ENCODE data around the gene HCFC1R1.

HCFC1R1 gene

DNA sequence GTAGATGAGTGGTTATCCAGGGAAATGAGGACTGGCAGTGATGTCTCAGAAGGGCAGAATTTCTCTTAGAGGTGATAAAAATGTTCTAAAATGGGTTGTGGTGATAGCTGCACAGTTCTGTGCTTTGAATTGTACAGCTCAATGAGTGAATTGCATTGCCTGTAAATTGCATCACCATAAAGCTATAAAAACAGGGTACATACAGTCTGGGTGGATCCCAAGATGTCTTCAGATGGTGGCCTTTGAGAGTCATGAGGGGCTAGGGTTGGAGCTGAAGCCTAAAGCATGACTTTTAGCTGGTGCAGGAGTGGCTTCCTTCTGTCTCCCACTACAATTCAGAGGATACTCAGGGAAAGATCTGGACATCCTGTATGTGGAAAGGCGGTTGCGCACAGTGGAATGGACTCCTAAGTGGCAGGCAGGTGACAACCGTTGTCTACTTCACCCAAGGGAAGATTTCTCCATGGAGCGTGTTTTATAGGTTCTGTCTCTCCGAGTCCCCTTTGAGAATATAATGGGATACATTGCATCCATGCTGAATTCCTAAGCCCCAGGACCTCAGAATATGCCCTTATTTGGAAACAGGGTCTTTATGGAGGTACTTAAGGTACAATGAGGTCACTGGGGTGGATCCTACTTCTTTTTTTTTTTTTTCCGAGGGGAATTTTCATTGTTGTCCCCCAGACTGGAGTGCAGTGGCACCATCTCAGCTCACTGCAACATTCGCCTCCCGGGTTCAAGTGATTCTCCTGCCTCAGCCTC is 40.1 kb upstream of the HCFC1R1 start:
- peaks cover 46% of the 10 kb centered on the region for H3K79me2 ChIP-seq (ENCODE audit: insufficient read depth, low read length)
- H2AFZ ChIP-seq (ENCODE audit: low read depth, low read length) = no peak overlapping the region
- H3K9me3 ChIP-seq (ENCODE audit: insufficient read depth, low read length, severe bottlenecking) = no peaks in the 10 kb centered on the region
- peaks cover 57% of the 10 kb centered on the region for H3K4me1 ChIP-seq (ENCODE audit: insufficient read depth, low read length)
- no peak for ATAC-seq (ENCODE audit: insufficient read depth, low read depth)
- H3K4me2 ChIP-seq (ENCODE audit: insufficient read depth, low read length) = no peak overlapping the region
- H3K9ac ChIP-seq (ENCODE audit: low read depth, low read length) = no peak overlapping the region
- peaks cover 35% of the 10 kb centered on the region for H3K36me3 ChIP-seq (ENCODE audit: insufficient read depth, low read length)
- no peak overlapping the region; the same call in 1 of the 2 replicates for H3K27ac ChIP-seq (ENCODE audit: low read length)
- no peak for DNase-seq
- TF ChIP-seq, protein P1, sequence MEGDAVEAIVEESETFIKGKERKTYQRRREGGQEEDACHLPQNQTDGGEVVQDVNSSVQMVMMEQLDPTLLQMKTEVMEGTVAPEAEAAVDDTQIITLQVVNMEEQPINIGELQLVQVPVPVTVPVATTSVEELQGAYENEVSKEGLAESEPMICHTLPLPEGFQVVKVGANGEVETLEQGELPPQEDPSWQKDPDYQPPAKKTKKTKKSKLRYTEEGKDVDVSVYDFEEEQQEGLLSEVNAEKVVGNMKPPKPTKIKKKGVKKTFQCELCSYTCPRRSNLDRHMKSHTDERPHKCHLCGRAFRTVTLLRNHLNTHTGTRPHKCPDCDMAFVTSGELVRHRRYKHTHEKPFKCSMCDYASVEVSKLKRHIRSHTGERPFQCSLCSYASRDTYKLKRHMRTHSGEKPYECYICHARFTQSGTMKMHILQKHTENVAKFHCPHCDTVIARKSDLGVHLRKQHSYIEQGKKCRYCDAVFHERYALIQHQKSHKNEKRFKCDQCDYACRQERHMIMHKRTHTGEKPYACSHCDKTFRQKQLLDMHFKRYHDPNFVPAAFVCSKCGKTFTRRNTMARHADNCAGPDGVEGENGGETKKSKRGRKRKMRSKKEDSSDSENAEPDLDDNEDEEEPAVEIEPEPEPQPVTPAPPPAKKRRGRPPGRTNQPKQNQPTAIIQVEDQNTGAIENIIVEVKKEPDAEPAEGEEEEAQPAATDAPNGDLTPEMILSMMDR (IDR thresholded peaks at IDR 0.05; ENCODE audit: borderline replicate concordance, extremely low read depth, low read length, poor library complexity, severe bottlenecking) = no peak
- TF ChIP-seq EZH2 (IDR thresholded peaks at IDR 0.05; ENCODE audit: borderline replicate concordance, low read depth, low read length, severe bottlenecking) = no peak
- H3K27me3 ChIP-seq (ENCODE audit: insufficient read depth, low read length, poor library complexity) = no peaks in the 10 kb centered on the region
- peaks cover 5% of the 10 kb centered on the region; the same call in 1 of the 2 replicates for H4K20me1 ChIP-seq (ENCODE audit: insufficient read depth, low read length)
- no peak overlapping the region for H3K4me3 ChIP-seq (ENCODE audit: low read depth in 1 of 2, low read length in 2 of 2)

DNA sequence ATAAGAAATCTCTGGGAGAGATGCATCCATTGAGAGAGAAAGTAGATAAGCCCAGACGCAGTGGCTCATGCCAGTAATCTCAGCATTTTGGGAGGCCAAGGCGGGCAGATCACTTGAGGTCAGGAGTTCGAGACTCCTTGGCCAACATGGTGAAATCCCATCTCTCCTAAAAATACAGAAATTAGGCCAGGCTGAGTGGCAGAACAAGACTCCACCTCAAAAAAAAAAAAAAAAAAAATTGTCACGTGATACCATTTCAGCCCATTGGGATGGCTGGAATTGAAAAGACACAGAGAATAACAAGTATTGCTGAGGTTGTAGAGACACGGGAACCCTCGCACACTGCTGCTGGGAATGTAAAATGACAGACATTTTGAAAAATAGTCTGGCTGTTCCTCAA is 38.8 kb upstream of the HCFC1R1 start:
- Histone ChIP-seq H3K36me3 (ENCODE audit: insufficient read depth, low read length) (peaks cover 28% of the 10 kb centered on the region), H3K9me3 (ENCODE audit: insufficient read depth, low read length, severe bottlenecking) (no peaks in the 10 kb centered on the region), H3K79me2 (ENCODE audit: insufficient read depth, low read length) (peaks cover 47% of the 10 kb centered on the region), H4K20me1 (ENCODE audit: insufficient read depth, low read length) (peaks cover 7% of the 10 kb centered on the region; the same call in 1 of the 2 replicates), H3K4me3 (ENCODE audit: low read depth in 1 of 2, low read length in 2 of 2) (no peak overlapping the region), H3K9ac (ENCODE audit: low read depth, low read length) (no peak overlapping the region), H3K27me3 (ENCODE audit: insufficient read depth, low read length, poor library complexity) (no peaks in the 10 kb centered on the region), H3K4me2 (ENCODE audit: insufficient read depth, low read length) (no peak overlapping the region), H2AFZ (ENCODE audit: low read depth, low read length) (no peak overlapping the region), H3K27ac (ENCODE audit: low read length) (no peak overlapping the region), H3K4me1 (ENCODE audit: insufficient read depth, low read length) (peaks cover 55% of the 10 kb centered on the region)
- DNase-seq (no peak), ATAC-seq (ENCODE audit: insufficient read depth, low read depth) (no peak)
- TF ChIP-seq EZH2 (IDR thresholded peaks at IDR 0.05; ENCODE audit: borderline replicate concordance, low read depth, low read length, severe bottlenecking) = no peak

DNA sequence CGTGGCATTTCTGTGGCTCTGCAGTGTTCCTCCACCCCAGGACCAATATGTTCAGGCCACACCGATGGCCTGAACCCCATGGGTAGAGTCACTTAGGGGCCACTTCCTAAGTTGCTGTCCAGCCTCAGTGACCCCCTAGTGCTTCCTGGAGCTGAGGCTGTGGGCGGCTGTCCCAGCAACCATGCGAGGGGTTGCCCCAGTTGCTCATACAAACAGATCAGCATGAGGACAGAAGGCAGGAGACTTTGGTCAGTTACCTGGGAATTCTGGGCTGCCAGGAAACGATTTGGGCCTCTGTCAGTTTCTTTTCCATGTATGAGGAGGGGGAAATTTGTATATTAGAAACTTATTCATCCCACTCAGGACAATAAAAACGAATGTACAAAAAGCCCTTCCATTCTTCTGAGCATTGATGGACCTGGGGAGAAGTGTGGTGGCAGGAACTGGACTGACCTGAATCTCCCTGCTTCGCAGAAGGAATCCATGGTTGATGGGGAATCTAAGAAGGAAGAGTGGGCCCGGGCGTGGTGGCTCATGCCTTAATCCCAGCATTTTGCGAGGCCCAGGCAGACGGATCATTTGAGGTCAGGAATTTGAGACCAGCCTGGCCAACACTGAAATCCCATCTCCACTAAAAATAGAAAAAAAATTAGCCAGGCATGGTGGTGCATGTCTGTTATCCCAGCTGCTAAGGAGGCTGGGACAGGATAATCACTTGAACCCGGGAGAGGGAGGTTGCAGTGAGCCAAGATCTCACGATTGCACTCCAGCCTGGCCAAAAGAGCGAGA is 36.8 kb upstream of the HCFC1R1 start:
- Histone ChIP-seq H4K20me1 (ENCODE audit: insufficient read depth, low read length) (peaks cover 12% of the 10 kb centered on the region; the same call in 1 of the 2 replicates), H3K4me1 (ENCODE audit: insufficient read depth, low read length) (peaks cover 44% of the 10 kb centered on the region), H3K4me2 (ENCODE audit: insufficient read depth, low read length) (peak overlapping the region; percentile 83; the same call in 1 of the 2 replicates), H3K9ac (ENCODE audit: low read depth, low read length) (peak overlapping the region; percentile 83), H3K79me2 (ENCODE audit: insufficient read depth, low read length) (peaks cover 34% of the 10 kb centered on the region), H3K4me3 (ENCODE audit: low read depth in 1 of 2, low read length in 2 of 2) (no peak overlapping the region; a peak in 1 of 4 replicates), H3K36me3 (ENCODE audit: insufficient read depth, low read length) (peaks cover 18% of the 10 kb centered on the region; the same call in 1 of the 2 replicates), H2AFZ (ENCODE audit: low read depth, low read length) (no peak overlapping the region), H3K9me3 (ENCODE audit: insufficient read depth, low read length, severe bottlenecking) (no peaks in the 10 kb centered on the region), H3K27me3 (ENCODE audit: insufficient read depth, low read length, poor library complexity) (no peaks in the 10 kb centered on the region), H3K27ac (ENCODE audit: low read length) (peak overlapping the region; percentile 90)
- no peak for TF ChIP-seq EZH2 (IDR thresholded peaks at IDR 0.05; ENCODE audit: borderline replicate concordance, low read depth, low read length, severe bottlenecking)
- TF ChIP-seq, protein P1 (IDR thresholded peaks at IDR 0.05; ENCODE audit: borderline replicate concordance, extremely low read depth, low read length, poor library complexity, severe bottlenecking) = no peak
- DNase-seq (no peak), ATAC-seq (ENCODE audit: insufficient read depth, low read depth) (no peak)
